HCT116 (cell line): ENCODE results near the gene HMGN1. TPM values are rescaled to one million over a fixed set of nuclear protein-coding genes. Genes with fewer than 3 reads are reported as not detected.

Source experiments
- ATAC-seq: fragments of 200-7000 bp; cut with Tn5 transposase; 2 replicates; pipeline ENCODE4 v1.9.1; 2020; ENCODE audit warnings: mild to moderate bottlenecking, moderate library complexity
- BruUV-seq: library from RNA; stranded (reverse); fragments of 400-500 nt; replicated peaks from 2 replicates; lab custom pipeline; 2021; lab: Mats Ljungman, UMichigan
- CTCF ChIA-PET: fragments of 300-600 bp; sonication (Branson Sonifier 250); formaldehyde crosslinking; loops from one replicate; lab custom pipeline; 2021; ENCODE audit warnings: antibody characterized with exemption; lab: Charles Lee
- POLR2A ChIA-PET: fragments of 300-600, 350-600 bp; sonication (Branson Sonifier 250); formaldehyde crosslinking; loops from one replicate; lab custom pipeline; 2021; ENCODE audit warnings: antibody characterized with exemption; lab: Charles Lee
- RAD21 ChIA-PET, 2 experiments: fragments of 300-600 bp; sonication (Branson Sonifier 250); formaldehyde crosslinking; loops; one replicate each; lab custom pipeline; 2023; ENCODE audit warnings: low total read pairs in 2 of 2; ENCODE audit not compliant: uncharacterized antibody in 2 of 2, unreplicated experiment in 2 of 2, low non-redundant PET in 1 of 2; lab: Charles Lee
- DNase-seq: peaks from one replicate; pipeline ENCODE4 v3.0.0-alpha.2; 2010; ENCODE audit warnings: low read depth, low spot score
- H2AFZ ChIP-seq: fragments of 200-600 bp; shearing (Covaris generic), sonication (generic); 2 replicates; pipeline ENCODE4 v1.6.1; 2017; ENCODE audit warnings: low read depth, mixed run types, mixed read lengths, antibody characterized with exemption, low read length; ENCODE audit not compliant: poor library complexity, severe bottlenecking
- H3K27ac ChIP-seq: 2 replicates; pipeline ENCODE4 v1.5.1; 2012; ENCODE audit warnings: low read depth, low read length
- H3K27me3 ChIP-seq: fragments of 200-600 bp; sonication (generic); 2 replicates; pipeline ENCODE4 v1.6.1; 2016; ENCODE audit warnings: mixed run types, low read length, mixed read lengths; ENCODE audit not compliant: insufficient read depth
- H3K36me3 ChIP-seq, 2 experiments: fragments of 200-500 bp in 1 of 2; fragments of 200-600 bp in 1 of 2; sonication (Bioruptor generic) in 1 of 2; sonication (generic) in 1 of 2; 2 replicates each; pipeline versions ENCODE4 v1.5.1 to v1.6.1; 2014 to 2016; ENCODE audit warnings: low read length in 2 of 2, inconsistent platforms in 1 of 2, mixed read lengths in 1 of 2, mixed run types in 1 of 2; ENCODE audit not compliant: insufficient read depth in 2 of 2, control insufficient read depth in 1 of 2
- H3K4me1 ChIP-seq, 2 experiments: fragments of 200-600 bp in 1 of 2; sonication (generic) in 1 of 2; 2 replicates each; pipeline versions ENCODE4 v1.5.1 to v1.6.1; 2012 to 2017; ENCODE audit warnings: low read length in 2 of 2, inconsistent platforms in 1 of 2, mild to moderate bottlenecking in 1 of 2, mixed read lengths in 1 of 2, mixed run types in 1 of 2, moderate library complexity in 1 of 2; ENCODE audit not compliant: insufficient read depth in 2 of 2, control insufficient read depth in 1 of 2
- H3K4me2 ChIP-seq: fragments of 200-600 bp; sonication (generic); 2 replicates; pipeline ENCODE4 v1.6.1; 2017; ENCODE audit warnings: mixed run types, low read length, mixed read lengths
- H3K4me3 ChIP-seq, 2 experiments: fragments of 200-600 bp in 1 of 2; sonication (generic) in 1 of 2; replicated peaks in 1 of 2; 2 replicates each; pipeline ENCODE4 v1.5.1; 2011 to 2016; ENCODE audit warnings: low read length in 2 of 2, control low read depth in 1 of 2, low read depth in 1 of 2, mild to moderate bottlenecking in 1 of 2, mixed read lengths in 1 of 2, mixed run types in 1 of 2
- H3K79me2 ChIP-seq: fragments of 200-600 bp; sonication (generic); 2 replicates; pipeline ENCODE4 v1.6.1; 2017; ENCODE audit warnings: mild to moderate bottlenecking, mixed run types, low read length, moderate library complexity, mixed read lengths; ENCODE audit not compliant: insufficient read depth
- H3K9ac ChIP-seq: fragments of 200-600 bp; sonication (generic); 2 replicates; pipeline ENCODE4 v1.6.1; 2016; ENCODE audit warnings: low read length, mixed read lengths
- H3K9me2 ChIP-seq: fragments of 200-600 bp; sonication (generic), shearing (Covaris generic); 2 replicates; pipeline ENCODE4 v1.6.1; 2017; ENCODE audit warnings: mixed run types, mild to moderate bottlenecking, moderate library complexity; ENCODE audit not compliant: insufficient read depth
- H3K9me3 ChIP-seq, 2 experiments: fragments of 200-500 bp in 1 of 2; fragments of 200-600 bp in 1 of 2; sonication (Bioruptor generic) in 1 of 2; sonication (generic) in 1 of 2; 2 replicates each; pipeline ENCODE4 v1.6.1; 2014 to 2017; ENCODE audit warnings: low read length in 2 of 2, mixed read lengths in 2 of 2, inconsistent platforms in 1 of 2, low read depth in 1 of 2, mild to moderate bottlenecking in 1 of 2, mixed run types in 1 of 2, moderate library complexity in 1 of 2; ENCODE audit not compliant: control insufficient read depth in 1 of 2, insufficient read depth in 1 of 2
- H4K20me1 ChIP-seq: fragments of 200-600 bp; sonication (generic), shearing (Covaris generic); 2 replicates; pipeline ENCODE4 v1.6.1; 2017; ENCODE audit warnings: mixed run types, mild to moderate bottlenecking, moderate library complexity; ENCODE audit not compliant: insufficient read depth
- CBX3 ChIP-seq: IDR thresholded peaks from 2 replicates; pipeline ENCODE4 v1.6.1; 2012; ENCODE audit warnings: low read depth
- CEBPB ChIP-seq: IDR thresholded peaks from 2 replicates; pipeline ENCODE4 v1.6.1; 2012; ENCODE audit warnings: low read depth
- CTCF ChIP-seq, 3 experiments: fragments of 200-600 bp in 1 of 3; sonication (generic) in 1 of 3; IDR thresholded peaks in 2 of 3; conservative IDR thresholded peaks in 1 of 3; 2 replicates each; pipeline ENCODE4 v1.5.1; 2012 to 2017; ENCODE audit warnings: low read depth in 2 of 3, low read length in 2 of 3, antibody characterized with exemption in 1 of 3, borderline replicate concordance in 1 of 3, control low read depth in 1 of 3, mild to moderate bottlenecking in 1 of 3, mixed read lengths in 1 of 3, mixed run types in 1 of 3, moderate library complexity in 1 of 3; ENCODE audit not compliant: insufficient read depth in 1 of 3
- EGR1 ChIP-seq: IDR thresholded peaks from 2 replicates; pipeline ENCODE4 v1.6.1; 2012; ENCODE audit warnings: low read depth
- EZH2phosphoT487 ChIP-seq: fragments of 200-600 bp; IDR thresholded peaks from 2 replicates; pipeline ENCODE4 v1.6.1; 2018; ENCODE audit warnings: antibody characterized with exemption, borderline replicate concordance
- FOSL1 ChIP-seq: IDR thresholded peaks from 2 replicates; pipeline ENCODE4 v1.6.1; 2012; ENCODE audit warnings: low read depth
- JUND ChIP-seq: IDR thresholded peaks from 2 replicates; pipeline ENCODE4 v1.6.1; 2012
- RAD21 ChIP-seq: IDR thresholded peaks from 2 replicates; pipeline ENCODE4 v1.6.1; 2012; ENCODE audit warnings: low read depth, mild to moderate bottlenecking
- SIN3A ChIP-seq: IDR thresholded peaks from 2 replicates; pipeline ENCODE4 v1.6.1; 2012; ENCODE audit warnings: low read depth
- SRF ChIP-seq: IDR thresholded peaks from 2 replicates; pipeline ENCODE4 v1.6.1; 2012; ENCODE audit warnings: low read depth
- TCF7L2 ChIP-seq: IDR thresholded peaks from 2 replicates; pipeline ENCODE4 v1.7.0; 2011; ENCODE audit warnings: borderline replicate concordance, inconsistent platforms; ENCODE audit not compliant: insufficient read depth, insufficient read length; ENCODE audit errors: extremely low read depth
- YY1 ChIP-seq: IDR thresholded peaks from 2 replicates; pipeline ENCODE4 v1.6.1; 2011; ENCODE audit warnings: low read length, low read depth, moderate library complexity, mild to moderate bottlenecking; ENCODE audit not compliant: insufficient replicate concordance; ENCODE audit errors: extremely low read depth
- ZFX ChIP-seq: fragments of 450-650 bp; IDR thresholded peaks from 2 replicates; pipeline ENCODE4 v1.6.1; 2017
- intact Hi-C: fragments of 100-400 bp; cut with micrococcal nuclease; formaldehyde crosslinking; loops from 2 replicates; pipeline ENCODE4 v1.10.0; 2022
- total RNA-seq: library from RNA; stranded (reverse); gene quantifications from one replicate; pipeline ENCODE4 v1.2.1, GENCODE V29; 2021; ENCODE audit not compliant: unreplicated experiment
- TF ChIP-seq, protein P1 (sequence below): IDR thresholded peaks from 2 replicates; pipeline ENCODE4 v1.6.1; 2012; ENCODE audit warnings: low read depth

The HMGN1 gene
- total RNA-seq, 1 experiment from 2014 or later = 399 TPM

DNA sequence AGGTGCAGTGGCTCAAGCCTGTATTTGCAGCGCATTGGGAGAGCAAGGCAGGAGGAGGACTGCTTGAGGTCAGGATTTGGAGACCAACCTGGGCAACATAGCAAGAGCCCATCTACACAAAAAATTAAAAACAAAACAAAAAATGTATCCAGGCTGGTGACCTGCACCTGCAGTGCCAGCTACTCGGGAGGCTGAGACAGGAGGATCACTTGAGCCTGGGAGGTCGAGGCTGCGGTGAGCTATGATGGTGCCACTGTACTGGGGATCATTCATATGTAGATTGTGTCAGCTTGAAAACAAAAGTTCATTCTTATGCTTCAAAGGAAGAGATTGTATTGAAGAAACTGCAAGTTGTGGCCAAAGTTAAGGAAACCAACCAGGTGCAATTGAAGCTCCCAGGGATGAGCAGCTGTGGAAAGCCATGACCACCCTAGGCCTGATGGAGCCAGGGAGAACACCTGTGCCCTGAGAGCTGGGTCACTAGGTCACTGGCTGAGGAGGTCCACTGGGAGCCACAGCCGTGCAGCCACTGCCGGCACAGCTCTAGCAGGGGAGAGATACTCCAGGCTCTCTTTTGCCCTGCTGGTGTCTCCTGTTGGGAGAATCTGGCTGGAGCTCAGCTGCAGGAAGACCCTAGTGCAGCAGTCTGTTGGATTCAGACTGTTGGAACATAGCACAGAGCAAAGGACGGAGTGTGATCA, 22.1 kb downstream of the HMGN1 start (continued):
- no peak for TF ChIP-seq RAD21
- no peak for TF ChIP-seq CBX3
- no peak for TF ChIP-seq FOSL1

GRCh38 chr21:39325458-39325857, 23.4 kb downstream of the HMGN1 start:
- Histone ChIP-seq H3K9me2 (no peaks in the 10 kb centered on the region), H3K4me1 (peaks cover 0 to 10% of the 10 kb centered on the region in 2 experiments; a peak in 2 of 4 replicates), H3K4me3 (no peak overlapping the region), H4K20me1 (no peaks in the 10 kb centered on the region), H3K36me3 (no peaks in the 10 kb centered on the region), H3K27ac (no peak overlapping the region), H3K9me3 (no peaks in the 10 kb centered on the region), H3K79me2 (no peaks in the 10 kb centered on the region), H3K9ac (no peak overlapping the region), H3K27me3 (no peaks in the 10 kb centered on the region), H2AFZ (no peak overlapping the region), H3K4me2 (no peak overlapping the region)
- no TSS peak for BruUV-seq
- ChIA-PET RAD21 (no interaction called here), CTCF (no interaction called here), POLR2A (no interaction called here)
- DNase-seq (no peak), ATAC-seq (no peak)
- intact Hi-C loops = no loop called here
- TF ChIP-seq CTCF (IDR thresholded peaks at IDR 0.05 in 2 of 3, conservative IDR thresholded peaks at IDR 0.05 in 1 of 3; ENCODE audit: borderline replicate concordance in 1 of 3, insufficient read depth in 1 of 3, low read depth in 2 of 3, low read length in 2 of 3) (no peak), SRF (no peak), YY1 (no peak), EZH2phosphoT487 (no peak), ZFX (no peak), TCF7L2 (no peak), JUND (no peak), CEBPB (no peak), FOSL1 (no peak), SIN3A (no peak), EGR1 (no peak)
- TF ChIP-seq, protein P1, sequence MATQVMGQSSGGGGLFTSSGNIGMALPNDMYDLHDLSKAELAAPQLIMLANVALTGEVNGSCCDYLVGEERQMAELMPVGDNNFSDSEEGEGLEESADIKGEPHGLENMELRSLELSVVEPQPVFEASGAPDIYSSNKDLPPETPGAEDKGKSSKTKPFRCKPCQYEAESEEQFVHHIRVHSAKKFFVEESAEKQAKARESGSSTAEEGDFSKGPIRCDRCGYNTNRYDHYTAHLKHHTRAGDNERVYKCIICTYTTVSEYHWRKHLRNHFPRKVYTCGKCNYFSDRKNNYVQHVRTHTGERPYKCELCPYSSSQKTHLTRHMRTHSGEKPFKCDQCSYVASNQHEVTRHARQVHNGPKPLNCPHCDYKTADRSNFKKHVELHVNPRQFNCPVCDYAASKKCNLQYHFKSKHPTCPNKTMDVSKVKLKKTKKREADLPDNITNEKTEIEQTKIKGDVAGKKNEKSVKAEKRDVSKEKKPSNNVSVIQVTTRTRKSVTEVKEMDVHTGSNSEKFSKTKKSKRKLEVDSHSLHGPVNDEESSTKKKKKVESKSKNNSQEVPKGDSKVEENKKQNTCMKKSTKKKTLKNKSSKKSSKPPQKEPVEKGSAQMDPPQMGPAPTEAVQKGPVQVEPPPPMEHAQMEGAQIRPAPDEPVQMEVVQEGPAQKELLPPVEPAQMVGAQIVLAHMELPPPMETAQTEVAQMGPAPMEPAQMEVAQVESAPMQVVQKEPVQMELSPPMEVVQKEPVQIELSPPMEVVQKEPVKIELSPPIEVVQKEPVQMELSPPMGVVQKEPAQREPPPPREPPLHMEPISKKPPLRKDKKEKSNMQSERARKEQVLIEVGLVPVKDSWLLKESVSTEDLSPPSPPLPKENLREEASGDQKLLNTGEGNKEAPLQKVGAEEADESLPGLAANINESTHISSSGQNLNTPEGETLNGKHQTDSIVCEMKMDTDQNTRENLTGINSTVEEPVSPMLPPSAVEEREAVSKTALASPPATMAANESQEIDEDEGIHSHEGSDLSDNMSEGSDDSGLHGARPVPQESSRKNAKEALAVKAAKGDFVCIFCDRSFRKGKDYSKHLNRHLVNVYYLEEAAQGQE = no peak
- TF ChIP-seq, all 23 proteins: peak for 0
